ENCODE data around the gene TNFRSF1B. TPM values are rescaled to one million over a fixed set of nuclear protein-coding genes. Genes with fewer than 3 reads are reported as not detected.

TNFRSF1B gene
- total RNA-seq, 1 experiment from 2014 or later, result 3.5 TPM

DNA sequence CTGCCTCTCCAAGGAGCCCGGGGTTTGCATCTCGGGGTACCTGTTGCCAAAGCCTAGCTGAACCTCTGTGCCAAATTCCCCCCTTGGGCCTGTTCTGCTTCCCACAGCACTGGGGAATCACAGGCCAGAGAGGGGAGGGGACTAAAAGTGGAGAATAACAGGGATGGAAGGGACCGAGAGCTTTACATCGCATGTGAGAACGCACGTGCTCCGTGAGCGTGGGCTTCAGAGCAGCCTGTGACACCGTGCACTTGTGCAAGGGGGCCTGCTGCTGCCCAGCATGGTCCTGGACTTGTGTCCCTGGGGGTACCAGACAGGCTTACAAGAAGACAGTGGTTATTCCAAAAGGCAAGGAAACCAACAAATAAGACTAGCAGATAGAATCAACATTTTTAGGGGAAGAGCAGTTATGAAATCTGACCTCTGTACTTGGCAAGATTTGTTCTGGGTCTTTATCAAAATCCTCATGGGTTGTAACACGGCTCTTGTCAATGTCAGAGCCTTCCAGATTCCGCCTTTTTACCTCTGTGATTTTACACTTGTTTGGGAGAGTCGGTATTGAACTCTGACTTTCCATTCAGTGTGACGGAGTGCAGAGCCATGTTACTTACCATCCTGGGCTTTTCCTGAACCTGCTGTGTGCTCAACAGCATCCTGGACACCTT, 36.2 kb upstream of the TNFRSF1B start:
- no peak overlapping the region for H3K4me3 Mint-ChIP-seq (ENCODE audit: unreplicated experiment)
- ChIA-PET POLR2A (no interaction called here), CTCF (no interaction called here)
- peaks cover 3% of the 10 kb centered on the region; the same call in 1 of the 2 replicates for H3K4me1 ChIP-seq
- no peak overlapping the region for H3K27ac Mint-ChIP-seq (ENCODE audit: unreplicated experiment)
- no peaks in the 10 kb centered on the region for H3K27me3 Mint-ChIP-seq (ENCODE audit: insufficient read depth, unreplicated experiment)
- peaks cover under 1% of the 10 kb centered on the region for H3K4me1 Mint-ChIP-seq (ENCODE audit: low read depth, unreplicated experiment)
- no peaks in the 10 kb centered on the region for H3K27me3 ChIP-seq (replicated peaks; ENCODE audit: control insufficient read depth, insufficient read depth, low read length)
- no peaks in the 10 kb centered on the region for H3K9me3 Mint-ChIP-seq (ENCODE audit: unreplicated experiment)
- BruUV-seq (replicated peaks), result no TSS peak
- TF ChIP-seq, protein P1, sequence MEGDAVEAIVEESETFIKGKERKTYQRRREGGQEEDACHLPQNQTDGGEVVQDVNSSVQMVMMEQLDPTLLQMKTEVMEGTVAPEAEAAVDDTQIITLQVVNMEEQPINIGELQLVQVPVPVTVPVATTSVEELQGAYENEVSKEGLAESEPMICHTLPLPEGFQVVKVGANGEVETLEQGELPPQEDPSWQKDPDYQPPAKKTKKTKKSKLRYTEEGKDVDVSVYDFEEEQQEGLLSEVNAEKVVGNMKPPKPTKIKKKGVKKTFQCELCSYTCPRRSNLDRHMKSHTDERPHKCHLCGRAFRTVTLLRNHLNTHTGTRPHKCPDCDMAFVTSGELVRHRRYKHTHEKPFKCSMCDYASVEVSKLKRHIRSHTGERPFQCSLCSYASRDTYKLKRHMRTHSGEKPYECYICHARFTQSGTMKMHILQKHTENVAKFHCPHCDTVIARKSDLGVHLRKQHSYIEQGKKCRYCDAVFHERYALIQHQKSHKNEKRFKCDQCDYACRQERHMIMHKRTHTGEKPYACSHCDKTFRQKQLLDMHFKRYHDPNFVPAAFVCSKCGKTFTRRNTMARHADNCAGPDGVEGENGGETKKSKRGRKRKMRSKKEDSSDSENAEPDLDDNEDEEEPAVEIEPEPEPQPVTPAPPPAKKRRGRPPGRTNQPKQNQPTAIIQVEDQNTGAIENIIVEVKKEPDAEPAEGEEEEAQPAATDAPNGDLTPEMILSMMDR (IDR thresholded peaks at IDR 0.05; ENCODE audit: insufficient read depth in 1 of 2, low read depth in 1 of 2, low read length in 1 of 2, severe bottlenecking in 1 of 2, unreplicated experiment in 1 of 2), result no peak
- no peaks in the 10 kb centered on the region for H3K36me3 Mint-ChIP-seq (ENCODE audit: insufficient read depth, unreplicated experiment)
- H3K36me3 ChIP-seq (ENCODE audit: control insufficient read depth, insufficient read depth, low read length), result no peaks in the 10 kb centered on the region
- no peaks in the 10 kb centered on the region for H3K9me3 ChIP-seq
- no peak overlapping the region for H3K4me3 ChIP-seq (ENCODE audit: low read depth, low read length)
- intact Hi-C loops (cut with micrococcal nuclease; ENCODE audit: unreplicated experiment), result no loop called here
- no peak for DNase-seq

DNA sequence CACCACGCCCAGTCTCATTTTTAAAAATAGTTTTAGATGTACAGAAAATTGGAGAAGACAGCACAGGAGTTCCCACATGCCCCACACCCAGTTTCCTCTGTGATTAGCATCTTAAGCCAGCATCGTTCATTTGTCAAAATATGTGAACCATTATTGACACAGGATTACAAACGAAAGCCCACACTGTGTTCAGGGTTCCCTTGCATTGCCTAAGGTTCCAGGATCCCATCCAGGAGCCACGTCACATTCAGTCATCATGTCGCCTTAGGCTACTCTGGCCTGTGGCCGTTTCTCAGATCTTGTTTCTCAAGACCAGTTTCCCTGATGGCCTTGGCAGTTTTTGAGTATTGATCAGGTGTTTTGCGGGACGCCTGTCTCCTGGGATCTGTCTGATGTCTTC, 34.7 kb upstream of the TNFRSF1B start:
- Histone ChIP-seq H3K36me3 (ENCODE audit: control insufficient read depth, insufficient read depth, low read length) (no peaks in the 10 kb centered on the region), H3K27me3 (replicated peaks; ENCODE audit: control insufficient read depth, insufficient read depth, low read length) (no peaks in the 10 kb centered on the region), H3K4me3 (ENCODE audit: low read depth, low read length) (no peak overlapping the region), H3K4me1 (peaks cover 3% of the 10 kb centered on the region; the same call in 1 of the 2 replicates), H3K9me3 (no peaks in the 10 kb centered on the region)
- no peak for DNase-seq
- BruUV-seq (replicated peaks), result no TSS peak
- Mint-ChIP-seq H3K36me3 (ENCODE audit: insufficient read depth, unreplicated experiment) (no peaks in the 10 kb centered on the region), H3K9me3 (ENCODE audit: unreplicated experiment) (no peaks in the 10 kb centered on the region), H3K27me3 (ENCODE audit: insufficient read depth, unreplicated experiment) (no peaks in the 10 kb centered on the region), H3K4me3 (ENCODE audit: unreplicated experiment) (no peak overlapping the region), H3K27ac (ENCODE audit: unreplicated experiment) (no peak overlapping the region), H3K4me1 (ENCODE audit: low read depth, unreplicated experiment) (peaks cover 6% of the 10 kb centered on the region)
- TF ChIP-seq, protein P1 (IDR thresholded peaks at IDR 0.05; ENCODE audit: insufficient read depth in 1 of 2, low read depth in 1 of 2, low read length in 1 of 2, severe bottlenecking in 1 of 2, unreplicated experiment in 1 of 2), result no peak
- intact Hi-C loops (cut with micrococcal nuclease; ENCODE audit: unreplicated experiment), result no loop called here
- CTCF ChIA-PET, result no interaction called here
- POLR2A ChIA-PET, result no interaction called here

DNA sequence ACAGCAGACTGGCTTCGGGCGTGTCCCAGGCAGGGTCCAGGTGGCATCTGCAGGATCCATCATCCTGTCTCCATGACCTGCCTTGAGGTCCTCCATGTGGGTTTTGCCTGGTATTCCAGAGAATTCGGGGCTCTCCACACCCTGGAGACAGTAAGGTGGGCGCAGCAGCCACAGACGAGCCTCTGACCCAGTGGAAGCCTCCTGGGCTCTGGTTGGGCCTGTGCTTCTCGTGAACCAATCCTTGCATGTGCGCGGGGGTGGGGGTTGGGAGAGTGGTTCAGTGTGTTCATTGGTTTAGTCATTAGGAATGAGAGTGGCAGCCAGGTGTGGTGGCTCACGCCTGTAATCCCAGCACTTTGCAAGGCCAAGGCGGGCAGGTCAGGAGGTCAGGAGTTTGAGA, 32.1 kb upstream of the TNFRSF1B start:
- DNase-seq, result no peak
- BruUV-seq (replicated peaks), result no TSS peak
- ChIA-PET POLR2A (no interaction called here), CTCF (no interaction called here)
- intact Hi-C loops (cut with micrococcal nuclease; ENCODE audit: unreplicated experiment), result no loop called here
- H3K4me1 Mint-ChIP-seq (ENCODE audit: low read depth, unreplicated experiment), result peaks cover 6% of the 10 kb centered on the region
- Histone ChIP-seq H3K4me3 (ENCODE audit: low read depth, low read length) (no peak overlapping the region), H3K4me1 (peaks cover 3% of the 10 kb centered on the region; the same call in 1 of the 2 replicates), H3K9me3 (no peaks in the 10 kb centered on the region), H3K27me3 (replicated peaks; ENCODE audit: control insufficient read depth, insufficient read depth, low read length) (no peaks in the 10 kb centered on the region), H3K36me3 (ENCODE audit: control insufficient read depth, insufficient read depth, low read length) (no peaks in the 10 kb centered on the region)
- no peaks in the 10 kb centered on the region for H3K9me3 Mint-ChIP-seq (ENCODE audit: unreplicated experiment)
- H3K27me3 Mint-ChIP-seq (ENCODE audit: insufficient read depth, unreplicated experiment), result no peaks in the 10 kb centered on the region
- H3K4me3 Mint-ChIP-seq (ENCODE audit: unreplicated experiment), result no peak overlapping the region
- H3K36me3 Mint-ChIP-seq (ENCODE audit: insufficient read depth, unreplicated experiment), result no peaks in the 10 kb centered on the region
- TF ChIP-seq, protein P1 (IDR thresholded peaks at IDR 0.05; ENCODE audit: insufficient read depth in 1 of 2, low read depth in 1 of 2, low read length in 1 of 2, severe bottlenecking in 1 of 2, unreplicated experiment in 1 of 2), result no peak
- H3K27ac Mint-ChIP-seq (ENCODE audit: unreplicated experiment), result no peak overlapping the region

Measured in Caco-2 (cell line).